Thyroid gland (tissue), 4 donors: Measurements from ENCODE around the gene ETV3.

Experiments used
- POLR2A ChIP-seq, 2 donors: fragments of 450-650 bp; IDR thresholded peaks; one replicate each; pipeline ENCODE4 v1.6.1; 2017; ENCODE audit warnings: antibody characterized with exemption in 2 of 2, mild to moderate bottlenecking in 2 of 2, moderate library complexity in 1 of 2
- TF ChIP-seq, protein P1 (sequence below), 6 experiments: fragments of 200-600 bp in 3 of 6; fragments of 450-650 bp in 3 of 6; sonication (generic) in 3 of 6; IDR thresholded peaks; one replicate each; pipeline ENCODE4 v1.5.1; 2016 to 2019; ENCODE audit warnings: antibody characterized with exemption in 6 of 6, mild to moderate bottlenecking in 2 of 6, inconsistent platforms in 1 of 6, moderate library complexity in 1 of 6

- no peak for TF ChIP-seq POLR2A (IDR thresholded peaks at IDR 0.05)
- TF ChIP-seq, protein P1, sequence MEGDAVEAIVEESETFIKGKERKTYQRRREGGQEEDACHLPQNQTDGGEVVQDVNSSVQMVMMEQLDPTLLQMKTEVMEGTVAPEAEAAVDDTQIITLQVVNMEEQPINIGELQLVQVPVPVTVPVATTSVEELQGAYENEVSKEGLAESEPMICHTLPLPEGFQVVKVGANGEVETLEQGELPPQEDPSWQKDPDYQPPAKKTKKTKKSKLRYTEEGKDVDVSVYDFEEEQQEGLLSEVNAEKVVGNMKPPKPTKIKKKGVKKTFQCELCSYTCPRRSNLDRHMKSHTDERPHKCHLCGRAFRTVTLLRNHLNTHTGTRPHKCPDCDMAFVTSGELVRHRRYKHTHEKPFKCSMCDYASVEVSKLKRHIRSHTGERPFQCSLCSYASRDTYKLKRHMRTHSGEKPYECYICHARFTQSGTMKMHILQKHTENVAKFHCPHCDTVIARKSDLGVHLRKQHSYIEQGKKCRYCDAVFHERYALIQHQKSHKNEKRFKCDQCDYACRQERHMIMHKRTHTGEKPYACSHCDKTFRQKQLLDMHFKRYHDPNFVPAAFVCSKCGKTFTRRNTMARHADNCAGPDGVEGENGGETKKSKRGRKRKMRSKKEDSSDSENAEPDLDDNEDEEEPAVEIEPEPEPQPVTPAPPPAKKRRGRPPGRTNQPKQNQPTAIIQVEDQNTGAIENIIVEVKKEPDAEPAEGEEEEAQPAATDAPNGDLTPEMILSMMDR (IDR thresholded peaks at IDR 0.05), result peak; percentile 66 to 95 (median 79)
Measured at GRCh38 chr1:157163273-157164127, 25.3 kb upstream of the ETV3 start.
